HCT116 (cell line): ENCODE measurements around the gene USP53. TPM values are rescaled to one million over a fixed set of nuclear protein-coding genes. Genes with fewer than 3 reads are reported as not detected.

Experiments used
- ATAC-seq: fragments of 200-7000 bp; cut with Tn5 transposase; 2 replicates; pipeline ENCODE4 v1.9.1; 2020; ENCODE audit warnings: mild to moderate bottlenecking, moderate library complexity
- BruUV-seq: library from RNA; stranded (reverse); fragments of 400-500 nt; replicated peaks from 2 replicates; lab custom pipeline; 2021; lab: Mats Ljungman, UMichigan
- CTCF ChIA-PET: fragments of 300-600 bp; sonication (Branson Sonifier 250); formaldehyde crosslinking; loops from one replicate; lab custom pipeline; 2021; ENCODE audit warnings: antibody characterized with exemption; lab: Charles Lee
- POLR2A ChIA-PET: fragments of 300-600, 350-600 bp; sonication (Branson Sonifier 250); formaldehyde crosslinking; loops from one replicate; lab custom pipeline; 2021; ENCODE audit warnings: antibody characterized with exemption; lab: Charles Lee
- RAD21 ChIA-PET, 2 experiments: fragments of 300-600 bp; sonication (Branson Sonifier 250); formaldehyde crosslinking; loops; one replicate each; lab custom pipeline; 2023; ENCODE audit warnings: low total read pairs in 2 of 2; ENCODE audit not compliant: uncharacterized antibody in 2 of 2, unreplicated experiment in 2 of 2, low non-redundant PET in 1 of 2; lab: Charles Lee
- DNase-seq: peaks from one replicate; pipeline ENCODE4 v3.0.0-alpha.2; 2010; ENCODE audit warnings: low read depth, low spot score
- H2AFZ ChIP-seq: fragments of 200-600 bp; shearing (Covaris generic), sonication (generic); 2 replicates; pipeline ENCODE4 v1.6.1; 2017; ENCODE audit warnings: low read depth, mixed run types, mixed read lengths, antibody characterized with exemption, low read length; ENCODE audit not compliant: poor library complexity, severe bottlenecking
- H3K27ac ChIP-seq: 2 replicates; pipeline ENCODE4 v1.5.1; 2012; ENCODE audit warnings: low read depth, low read length
- H3K27me3 ChIP-seq: fragments of 200-600 bp; sonication (generic); 2 replicates; pipeline ENCODE4 v1.6.1; 2016; ENCODE audit warnings: mixed run types, low read length, mixed read lengths; ENCODE audit not compliant: insufficient read depth
- H3K36me3 ChIP-seq, 2 experiments: fragments of 200-500 bp in 1 of 2; fragments of 200-600 bp in 1 of 2; sonication (Bioruptor generic) in 1 of 2; sonication (generic) in 1 of 2; 2 replicates each; pipeline versions ENCODE4 v1.5.1 to v1.6.1; 2014 to 2016; ENCODE audit warnings: low read length in 2 of 2, inconsistent platforms in 1 of 2, mixed read lengths in 1 of 2, mixed run types in 1 of 2; ENCODE audit not compliant: insufficient read depth in 2 of 2, control insufficient read depth in 1 of 2
- H3K4me1 ChIP-seq, 2 experiments: fragments of 200-600 bp in 1 of 2; sonication (generic) in 1 of 2; 2 replicates each; pipeline versions ENCODE4 v1.5.1 to v1.6.1; 2012 to 2017; ENCODE audit warnings: low read length in 2 of 2, inconsistent platforms in 1 of 2, mild to moderate bottlenecking in 1 of 2, mixed read lengths in 1 of 2, mixed run types in 1 of 2, moderate library complexity in 1 of 2; ENCODE audit not compliant: insufficient read depth in 2 of 2, control insufficient read depth in 1 of 2
- H3K4me2 ChIP-seq: fragments of 200-600 bp; sonication (generic); 2 replicates; pipeline ENCODE4 v1.6.1; 2017; ENCODE audit warnings: mixed run types, low read length, mixed read lengths
- H3K4me3 ChIP-seq, 2 experiments: fragments of 200-600 bp in 1 of 2; sonication (generic) in 1 of 2; replicated peaks in 1 of 2; 2 replicates each; pipeline ENCODE4 v1.5.1; 2011 to 2016; ENCODE audit warnings: low read length in 2 of 2, control low read depth in 1 of 2, low read depth in 1 of 2, mild to moderate bottlenecking in 1 of 2, mixed read lengths in 1 of 2, mixed run types in 1 of 2
- H3K79me2 ChIP-seq: fragments of 200-600 bp; sonication (generic); 2 replicates; pipeline ENCODE4 v1.6.1; 2017; ENCODE audit warnings: mild to moderate bottlenecking, mixed run types, low read length, moderate library complexity, mixed read lengths; ENCODE audit not compliant: insufficient read depth
- H3K9ac ChIP-seq: fragments of 200-600 bp; sonication (generic); 2 replicates; pipeline ENCODE4 v1.6.1; 2016; ENCODE audit warnings: low read length, mixed read lengths
- H3K9me2 ChIP-seq: fragments of 200-600 bp; sonication (generic), shearing (Covaris generic); 2 replicates; pipeline ENCODE4 v1.6.1; 2017; ENCODE audit warnings: mixed run types, mild to moderate bottlenecking, moderate library complexity; ENCODE audit not compliant: insufficient read depth
- H3K9me3 ChIP-seq, 2 experiments: fragments of 200-500 bp in 1 of 2; fragments of 200-600 bp in 1 of 2; sonication (Bioruptor generic) in 1 of 2; sonication (generic) in 1 of 2; 2 replicates each; pipeline ENCODE4 v1.6.1; 2014 to 2017; ENCODE audit warnings: low read length in 2 of 2, mixed read lengths in 2 of 2, inconsistent platforms in 1 of 2, low read depth in 1 of 2, mild to moderate bottlenecking in 1 of 2, mixed run types in 1 of 2, moderate library complexity in 1 of 2; ENCODE audit not compliant: control insufficient read depth in 1 of 2, insufficient read depth in 1 of 2
- H4K20me1 ChIP-seq: fragments of 200-600 bp; sonication (generic), shearing (Covaris generic); 2 replicates; pipeline ENCODE4 v1.6.1; 2017; ENCODE audit warnings: mixed run types, mild to moderate bottlenecking, moderate library complexity; ENCODE audit not compliant: insufficient read depth
- ATF3 ChIP-seq: IDR thresholded peaks from 2 replicates; pipeline ENCODE4 v1.6.1; 2012
- CEBPB ChIP-seq: IDR thresholded peaks from 2 replicates; pipeline ENCODE4 v1.6.1; 2012; ENCODE audit warnings: low read depth
- EGR1 ChIP-seq: IDR thresholded peaks from 2 replicates; pipeline ENCODE4 v1.6.1; 2012; ENCODE audit warnings: low read depth
- EZH2 ChIP-seq: fragments of 200-600 bp; sonication (generic); IDR thresholded peaks from 2 replicates; pipeline ENCODE4 v1.6.1; 2017; ENCODE audit warnings: antibody characterized with exemption, mixed run types
- EZH2phosphoT487 ChIP-seq: fragments of 200-600 bp; IDR thresholded peaks from 2 replicates; pipeline ENCODE4 v1.6.1; 2018; ENCODE audit warnings: antibody characterized with exemption, borderline replicate concordance
- FOSL1 ChIP-seq: IDR thresholded peaks from 2 replicates; pipeline ENCODE4 v1.6.1; 2012; ENCODE audit warnings: low read depth
- JUND ChIP-seq: IDR thresholded peaks from 2 replicates; pipeline ENCODE4 v1.6.1; 2012
- MAX ChIP-seq: IDR thresholded peaks from 2 replicates; pipeline ENCODE4 v1.6.1; 2012
- REST ChIP-seq: IDR thresholded peaks from 2 replicates; pipeline ENCODE4 v1.6.1; 2012; ENCODE audit warnings: low read depth
- SIN3A ChIP-seq: IDR thresholded peaks from 2 replicates; pipeline ENCODE4 v1.6.1; 2012; ENCODE audit warnings: low read depth
- intact Hi-C: fragments of 100-400 bp; cut with micrococcal nuclease; formaldehyde crosslinking; loops from 2 replicates; pipeline ENCODE4 v1.10.0; 2022
- total RNA-seq: library from RNA; stranded (reverse); gene quantifications from one replicate; pipeline ENCODE4 v1.2.1, GENCODE V29; 2021; ENCODE audit not compliant: unreplicated experiment

The USP53 gene
- total RNA-seq, 1 experiment from 2014 or later, result 22.0 TPM

GRCh38 chr4:119266153-119266552 lies 53.6 kb downstream of the USP53 start:
- Histone ChIP-seq H3K27ac (no peak overlapping the region), H3K9me2 (no peaks in the 10 kb centered on the region), H3K9me3 (no peaks in the 10 kb centered on the region), H4K20me1 (no peaks in the 10 kb centered on the region), H3K4me1 (no peaks in the 10 kb centered on the region), H3K36me3 (peaks cover 4 to 15% of the 10 kb centered on the region in 2 experiments; a peak in 3 of 4 replicates), H2AFZ (no peak overlapping the region), H3K4me2 (no peak overlapping the region), H3K27me3 (no peaks in the 10 kb centered on the region)
- no TSS peak for BruUV-seq
- CTCF ChIA-PET, result no interaction called here
- DNase-seq, result no peak
- POLR2A ChIA-PET, result no interaction called here
- RAD21 ChIA-PET, result no interaction called here
- intact Hi-C loops, result no loop called here
- TF ChIP-seq FOSL1 (no peak), MAX (no peak), ATF3 (no peak), EZH2phosphoT487 (no peak), EZH2 (no peak), JUND (no peak), EGR1 (no peak), CEBPB (no peak), REST (no peak), SIN3A (no peak)
- TF ChIP-seq, all 23 proteins: peak for 0
- Histone ChIP-seq H3K9ac (no peak overlapping the region), H3K4me3 (no peak overlapping the region), H3K79me2 (no peaks in the 10 kb centered on the region)
- ATAC-seq, result no peak
